NAMALWA (cell line): ENCODE measurements around the gene ATP6V1F.

Source experiments
- DNase-seq: peaks from one replicate; pipeline ENCODE4 v3.0.0-alpha.2; 2015; ENCODE audit warnings: low spot score

Gene ATP6V1F

GRCh38 chr7:128835790-128836641 is 26.6 kb upstream of the ATP6V1F start:
- DNase-seq: no peak

- no peak for DNase-seq
These were observed 25.8 kb upstream of the ATP6V1F start for GRCh38 chr7:128836729-128837348.

DNA sequence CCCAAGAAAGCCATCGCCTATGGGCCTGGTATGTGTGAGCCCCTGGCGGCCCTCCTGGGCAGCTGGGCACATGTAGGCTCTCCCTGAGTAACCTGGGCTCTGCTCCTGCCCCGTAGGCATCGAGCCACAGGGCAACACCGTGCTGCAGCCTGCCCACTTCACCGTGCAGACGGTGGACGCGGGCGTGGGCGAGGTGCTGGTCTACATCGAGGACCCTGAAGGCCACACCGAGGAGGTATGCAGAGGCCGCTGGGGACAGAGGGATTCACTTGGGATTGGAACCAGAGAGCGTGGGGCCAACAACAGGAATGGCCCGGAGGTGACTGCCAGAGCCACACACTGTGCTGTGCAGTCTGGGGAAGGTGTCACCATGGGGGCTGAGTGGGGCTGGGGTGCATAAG is 25.1 kb upstream of the ATP6V1F start:
- no peak for DNase-seq

- no peak for DNase-seq
These were observed 24.4 kb upstream of the ATP6V1F start for GRCh38 chr7:128838109-128838779.

DNA sequence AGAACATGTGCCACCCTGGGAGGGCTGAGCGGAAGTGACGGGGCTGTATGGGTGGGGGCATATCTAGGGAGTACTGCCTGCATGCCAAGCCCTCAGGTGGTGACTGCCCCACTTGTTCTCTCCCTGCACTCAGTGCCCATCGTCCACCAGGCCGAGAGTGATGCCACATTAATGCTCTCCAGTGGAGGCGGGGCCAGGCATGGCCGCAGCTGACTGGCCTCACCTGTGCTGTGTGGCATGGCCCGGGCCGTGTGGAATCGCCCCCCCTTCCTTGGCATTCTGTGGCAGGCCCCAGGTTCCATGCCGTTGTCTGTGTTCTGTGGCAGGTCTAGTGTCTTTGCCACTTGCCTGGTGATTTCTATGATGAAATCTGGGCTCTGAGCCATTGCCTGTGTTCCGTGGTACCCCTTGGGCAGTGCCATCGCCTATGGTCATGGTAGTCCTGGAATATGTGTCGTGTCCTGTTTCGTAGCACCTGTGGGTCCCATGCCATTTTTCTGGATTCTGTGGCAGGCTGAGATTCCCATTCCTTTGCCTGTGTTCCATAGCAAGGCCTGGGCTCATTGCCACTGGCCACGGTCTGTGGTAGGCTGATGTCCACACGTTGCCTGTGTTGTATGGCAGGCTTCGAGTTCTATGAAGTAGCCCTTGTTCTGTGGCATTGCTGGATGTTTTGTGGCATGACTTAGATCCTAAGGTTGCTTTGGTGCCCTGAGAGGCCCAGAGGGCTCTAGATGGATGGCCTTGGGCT is 23.5 kb upstream of the ATP6V1F start:
- DNase-seq: no peak

DNA sequence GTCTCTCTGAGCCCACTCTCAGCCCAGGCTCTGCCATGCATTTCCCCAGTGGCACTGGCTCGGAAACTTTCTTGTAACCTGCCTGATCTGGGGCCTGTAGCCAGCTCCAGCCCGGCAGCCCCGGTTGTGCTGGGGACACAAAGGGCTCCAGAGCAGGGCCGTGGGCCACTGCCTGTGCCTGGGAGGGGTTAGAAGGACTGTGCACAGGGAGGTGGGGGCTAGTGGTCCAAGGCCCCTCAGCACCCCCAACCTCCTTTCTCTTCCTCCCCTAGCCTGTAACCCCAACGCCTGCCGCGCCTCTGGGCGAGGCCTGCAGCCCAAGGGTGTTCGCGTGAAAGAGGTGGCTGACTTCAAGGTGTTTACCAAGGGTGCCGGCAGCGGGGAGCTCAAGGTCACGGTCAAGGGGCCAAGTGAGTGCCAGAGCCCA is 22.9 kb upstream of the ATP6V1F start:
- no peak for DNase-seq

DNA sequence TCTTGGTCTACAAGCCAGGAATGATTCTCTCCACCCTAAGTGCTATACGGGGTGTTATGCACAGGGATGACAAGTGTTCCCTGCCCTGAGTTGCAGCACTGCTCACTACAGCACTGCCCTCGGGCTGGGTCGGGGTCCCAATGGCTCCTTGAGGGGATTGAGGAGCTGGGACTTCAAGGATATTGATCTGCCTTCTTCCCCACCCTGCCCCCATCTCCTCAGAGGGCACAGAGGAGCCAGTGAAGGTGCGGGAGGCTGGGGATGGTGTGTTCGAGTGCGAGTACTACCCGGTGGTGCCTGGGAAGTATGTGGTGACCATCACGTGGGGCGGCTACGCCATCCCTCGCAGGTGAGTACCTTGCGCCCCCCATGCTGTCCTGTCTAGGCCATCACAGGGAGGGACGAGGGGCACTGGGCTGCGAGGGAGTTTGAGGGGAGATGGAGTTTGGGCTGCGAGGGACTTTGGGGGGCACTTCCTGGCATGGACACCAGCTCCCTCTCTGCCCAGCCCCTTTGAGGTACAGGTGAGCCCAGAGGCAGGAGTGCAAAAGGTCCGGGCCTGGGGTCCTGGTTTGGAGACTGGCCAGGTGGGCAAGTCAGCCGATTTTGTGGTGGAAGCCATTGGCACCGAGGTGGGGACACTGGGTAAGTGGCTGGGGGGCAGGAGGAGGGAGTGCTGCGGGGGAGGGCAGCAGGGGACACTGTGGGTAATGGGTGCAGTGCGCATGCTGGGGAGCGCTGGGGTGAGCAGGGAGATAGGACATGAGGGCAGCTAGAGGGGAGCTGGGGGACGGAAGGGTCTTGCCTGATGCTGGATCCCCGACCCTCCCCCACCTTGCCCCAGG is 22.1 kb upstream of the ATP6V1F start:
- DNase-seq: no peak

GRCh38 chr7:128841171-128841690 is 21.4 kb upstream of the ATP6V1F start:
- DNase-seq: no peak

GRCh38 chr7:128841921-128842673 is 20.6 kb upstream of the ATP6V1F start:
- DNase-seq: peak; percentile 81

DNA sequence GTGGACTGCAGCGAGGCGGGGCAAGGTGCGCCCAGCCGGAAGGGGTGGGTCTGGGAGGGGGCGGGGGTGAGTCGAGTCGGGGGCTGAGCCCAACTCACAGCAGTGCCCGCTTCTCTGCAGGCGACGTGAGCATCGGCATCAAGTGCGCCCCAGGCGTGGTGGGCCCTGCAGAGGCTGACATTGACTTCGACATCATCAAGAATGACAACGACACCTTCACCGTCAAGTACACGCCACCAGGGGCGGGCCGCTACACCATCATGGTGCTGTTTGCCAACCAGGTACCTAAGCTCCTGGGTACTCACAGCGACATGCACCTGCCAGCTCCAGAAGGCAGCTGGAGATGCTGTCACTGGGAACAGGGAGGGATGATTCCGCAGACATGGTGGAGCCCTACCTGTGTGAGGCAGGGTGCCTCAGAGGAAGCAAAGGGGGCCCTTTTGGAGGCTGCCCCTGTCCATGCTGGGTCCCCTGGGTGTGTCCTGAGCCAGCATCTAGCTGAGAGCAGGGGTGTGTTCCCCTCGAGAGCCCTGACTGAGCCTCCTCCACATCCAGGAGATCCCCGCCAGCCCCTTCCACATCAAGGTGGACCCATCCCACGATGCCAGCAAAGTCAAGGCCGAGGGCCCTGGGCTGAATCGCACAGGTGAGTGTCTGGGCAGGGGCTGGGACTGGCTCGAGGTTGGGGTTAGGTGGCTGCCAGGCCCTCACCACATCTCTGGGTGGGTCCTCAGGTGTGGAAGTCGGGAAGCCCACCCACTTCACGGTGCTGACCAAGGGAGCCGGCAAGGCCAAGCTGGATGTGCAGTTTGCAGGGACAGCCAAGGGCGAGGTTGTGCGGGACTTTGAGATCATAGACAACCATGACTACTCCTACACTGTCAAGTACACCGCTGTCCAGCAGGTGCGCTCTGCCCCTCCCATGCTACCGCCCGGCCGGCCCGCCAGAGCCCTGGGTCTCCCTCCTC is 19.7 kb upstream of the ATP6V1F start:
- DNase-seq: no peak

DNA sequence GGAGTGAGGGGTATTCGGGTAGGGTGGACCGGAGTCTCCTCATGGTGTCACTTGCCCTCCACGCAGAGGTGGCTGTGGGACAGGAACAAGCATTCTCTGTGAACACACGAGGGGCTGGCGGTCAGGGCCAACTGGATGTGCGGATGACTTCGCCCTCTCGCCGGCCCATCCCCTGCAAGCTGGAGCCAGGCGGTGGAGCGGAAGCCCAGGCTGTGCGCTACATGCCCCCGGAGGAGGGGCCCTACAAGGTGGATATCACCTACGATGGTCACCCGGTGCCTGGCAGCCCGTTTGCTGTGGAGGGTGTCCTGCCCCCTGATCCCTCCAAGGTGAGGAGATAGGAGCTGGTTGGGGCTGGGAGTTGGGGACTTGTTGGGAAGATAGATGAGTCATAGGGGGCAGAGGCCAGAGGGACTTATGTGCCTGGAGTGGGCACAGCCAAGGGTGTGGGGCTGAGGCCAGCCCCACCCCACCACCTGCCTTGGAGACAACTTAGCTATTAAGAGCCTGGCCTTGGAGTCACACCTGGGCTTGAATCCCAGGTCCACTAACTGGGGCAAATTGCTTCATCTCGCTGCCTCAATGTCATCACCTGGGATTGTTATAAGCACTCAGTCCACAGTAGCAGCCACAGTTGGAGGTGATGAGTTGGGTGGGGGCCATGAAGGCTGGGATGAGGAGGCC is 18.6 kb upstream of the ATP6V1F start:
- DNase-seq: no peak

- no peak for DNase-seq
These were observed 17.8 kb upstream of the ATP6V1F start for GRCh38 chr7:128844777-128845311.

GRCh38 chr7:128845475-128845874 is 17.2 kb upstream of the ATP6V1F start:
- DNase-seq: no peak

DNA sequence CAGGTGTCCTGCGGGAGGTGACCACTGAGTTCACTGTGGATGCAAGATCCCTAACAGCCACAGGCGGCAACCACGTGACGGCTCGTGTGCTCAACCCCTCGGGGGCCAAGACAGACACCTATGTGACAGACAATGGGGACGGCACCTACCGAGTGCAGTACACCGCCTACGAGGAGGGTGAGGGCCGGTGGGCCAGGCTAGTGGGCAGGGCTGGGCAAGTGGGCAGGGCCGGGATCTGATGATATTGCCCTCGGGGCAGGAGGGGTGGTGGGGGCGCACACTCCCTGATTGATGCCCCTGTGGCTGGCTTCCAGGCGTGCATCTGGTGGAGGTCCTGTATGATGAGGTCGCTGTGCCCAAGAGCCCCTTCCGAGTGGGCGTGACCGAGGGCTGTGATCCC is 16.7 kb upstream of the ATP6V1F start:
- no peak for DNase-seq

GRCh38 chr7:128846781-128847444 is 15.7 kb upstream of the ATP6V1F start:
- DNase-seq: no peak

DNA sequence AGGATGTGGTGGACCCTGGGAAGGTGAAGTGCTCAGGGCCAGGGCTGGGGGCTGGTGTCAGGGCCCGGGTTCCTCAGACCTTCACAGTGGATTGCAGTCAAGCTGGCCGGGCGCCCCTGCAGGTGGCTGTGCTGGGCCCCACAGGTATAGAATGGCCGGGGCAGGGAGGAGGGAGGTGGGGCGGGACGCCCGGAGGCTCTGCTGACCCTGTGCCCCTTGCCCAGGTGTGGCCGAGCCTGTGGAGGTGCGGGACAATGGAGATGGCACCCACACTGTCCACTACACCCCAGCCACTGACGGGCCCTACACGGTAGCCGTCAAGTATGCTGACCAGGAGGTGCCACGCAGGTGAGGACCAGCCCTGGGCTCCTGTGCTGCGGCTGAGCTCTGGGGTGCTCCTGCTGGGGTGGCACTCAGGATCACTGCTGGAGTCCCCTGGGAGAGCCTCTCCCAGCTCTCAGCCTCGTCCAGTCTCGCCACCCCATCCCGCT is 14.9 kb upstream of the ATP6V1F start:
- no peak for DNase-seq

GRCh38 chr7:128848289-128849155 is 14.1 kb upstream of the ATP6V1F start:
- DNase-seq: no peak
